GM23248 (cell line): Measurements from ENCODE around the gene SCGN. TPM values are rescaled to one million over a fixed set of nuclear protein-coding genes. Genes with fewer than 3 reads are reported as not detected.

Experiments
- DNase-seq: peaks from one replicate; pipeline ENCODE4 v3.0.0-alpha.2; 2015
- H2AFZ ChIP-seq: fragments of 200-600 bp; sonication (generic); 2 replicates; pipeline ENCODE4 v1.6.1; 2016; ENCODE audit warnings: antibody characterized with exemption
- H3F3A ChIP-seq: fragments of 200-600 bp; sonication (generic); 2 replicates; pipeline ENCODE4 v1.6.1; 2016; ENCODE audit warnings: mild to moderate bottlenecking, antibody characterized with exemption, mixed run types; ENCODE audit not compliant: insufficient read depth
- H3K27ac ChIP-seq: fragments of 200-600 bp; sonication (generic); 2 replicates; pipeline ENCODE4 v1.5.1; 2016; ENCODE audit warnings: mild to moderate bottlenecking
- H3K27me3 ChIP-seq: fragments of 200-600 bp; sonication (generic); replicated peaks from 2 replicates; pipeline ENCODE4 v1.6.1; 2016; ENCODE audit warnings: mild to moderate bottlenecking; ENCODE audit not compliant: insufficient read depth
- H3K36me3 ChIP-seq: fragments of 200-600 bp; sonication (generic); 2 replicates; pipeline ENCODE4 v1.6.1; 2016; ENCODE audit warnings: low read depth, mild to moderate bottlenecking
- H3K4me1 ChIP-seq: fragments of 200-600 bp; sonication (generic); 2 replicates; pipeline ENCODE4 v1.6.1; 2016; ENCODE audit warnings: mild to moderate bottlenecking; ENCODE audit not compliant: insufficient read depth
- H3K4me2 ChIP-seq: fragments of 200-600 bp; sonication (generic); one replicate; pipeline ENCODE4 v1.6.1; 2016; ENCODE audit warnings: mild to moderate bottlenecking; ENCODE audit not compliant: unreplicated experiment
- H3K4me3 ChIP-seq: fragments of 200-600 bp; sonication (generic); 2 replicates; pipeline ENCODE4 v1.5.1; 2016; ENCODE audit warnings: mild to moderate bottlenecking
- H3K79me2 ChIP-seq: fragments of 200-600 bp; sonication (generic); 2 replicates; pipeline ENCODE4 v1.6.1; 2016; ENCODE audit warnings: mild to moderate bottlenecking; ENCODE audit not compliant: insufficient read depth
- H3K9ac ChIP-seq: fragments of 200-600 bp; sonication (generic); 2 replicates; pipeline ENCODE4 v1.6.1; 2016; ENCODE audit warnings: mild to moderate bottlenecking
- H3K9me2 ChIP-seq: fragments of 200-600 bp; sonication (generic); 2 replicates; pipeline ENCODE4 v1.6.1; 2016; ENCODE audit warnings: mixed run types, mild to moderate bottlenecking, moderate library complexity; ENCODE audit not compliant: insufficient read depth
- H3K9me3 ChIP-seq: fragments of 200-600 bp; sonication (generic); one replicate; pipeline ENCODE4 v1.6.1; 2017; ENCODE audit warnings: low read depth
- H4K20me1 ChIP-seq: fragments of 200-600 bp; sonication (generic); 2 replicates; pipeline ENCODE4 v1.6.0; 2016; ENCODE audit not compliant: insufficient read depth
- EZH2 ChIP-seq: fragments of 200-600 bp; sonication (generic); IDR thresholded peaks from 2 replicates; pipeline ENCODE4 v1.6.1; 2018; ENCODE audit warnings: antibody characterized with exemption, mild to moderate bottlenecking; ENCODE audit not compliant: insufficient read depth, poor library complexity, severe bottlenecking
- EZH2phosphoT487 ChIP-seq: fragments of 200-600 bp; sonication (generic); IDR thresholded peaks from 2 replicates; pipeline ENCODE4 v1.6.1; 2018; ENCODE audit warnings: antibody characterized with exemption, moderate library complexity, mild to moderate bottlenecking, low read depth; ENCODE audit not compliant: insufficient read depth
- WGBS, 2 experiments: methylation state at CpG; one replicate each; pipeline ENCODE4 v1.1.6; 2015 to 2017; ENCODE audit warnings: low lambda C conversion rate in 2 of 2, low coverage in 1 of 2; ENCODE audit errors: missing lambda C conversion rate in 2 of 2; 5-methylcytosine and 5-hydroxymethylcytosine counted together
- in situ Hi-C: fragments of 300-500 bp; cut with MboI; formaldehyde crosslinking; loops from 2 replicates; pipeline ENCODE4 v1.15.0; 2020
- polyA plus RNA-seq: library from polyadenylated mRNA; unstranded; fragments of >200 nt; fragmentation: Nextera tagmentation; extraction: Ambion mirVana; gene quantifications from 2 replicates; pipeline ENCODE4 v1.2.1, GENCODE V29; 2016
- total RNA-seq: library from RNA; depleted of rRNA; stranded (reverse); fragments of >200 nt; shearing (Covaris generic); gene quantifications from 2 replicates; pipeline ENCODE4 v1.2.3, GENCODE V29; 2014

The SCGN gene
- total and polyA plus RNA-seq, 2 experiments from 2014 or later: not detected

DNA sequence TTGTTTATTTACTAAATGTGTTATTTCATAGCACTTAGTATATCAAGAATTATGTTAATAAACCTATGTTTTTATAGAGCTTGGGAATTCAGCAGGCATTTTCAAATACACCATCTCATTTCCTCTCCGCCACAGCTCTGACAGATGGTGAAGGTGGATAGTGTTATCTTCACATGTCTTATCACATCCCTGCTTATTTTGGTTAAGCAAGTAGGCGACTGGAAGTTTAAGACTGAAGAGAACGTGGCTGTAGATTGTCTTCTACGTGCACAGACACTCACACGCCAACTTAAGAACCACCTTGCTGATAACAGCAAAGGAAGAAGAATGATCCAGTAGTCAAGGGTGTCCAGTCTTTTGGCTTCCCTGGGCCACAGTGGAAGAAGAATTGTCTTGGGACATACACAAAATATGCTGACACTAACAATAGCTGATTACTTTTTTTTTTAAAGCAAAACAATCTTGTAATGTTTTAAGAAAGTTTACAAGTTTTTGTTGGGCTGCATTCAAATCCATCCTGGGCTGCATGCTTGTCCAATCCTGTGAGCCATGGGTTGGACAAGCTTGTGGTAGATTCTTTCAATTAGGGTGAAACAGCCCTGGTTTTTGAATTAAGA lies 43.3 kb upstream of the SCGN start:
- H2AFZ ChIP-seq: no peak overlapping the region
- H3F3A ChIP-seq: no peaks in the 10 kb centered on the region
- in situ Hi-C loops: loop anchor here (25.0 kb wide), 1 partner anchor 746 kb away; no protein-coding TSS in a partner anchor
- H3K9me3 ChIP-seq: no peaks in the 10 kb centered on the region
- no peak for DNase-seq
- no peak overlapping the region for H3K9ac ChIP-seq
- TF ChIP-seq EZH2phosphoT487: no peak
- TF ChIP-seq EZH2: no peak
- WGBS, 2 experiments: 88 to 91% methylated on average over 5 of the region's 5 CpGs
- no peaks in the 10 kb centered on the region for H3K9me2 ChIP-seq
- no peaks in the 10 kb centered on the region for H3K27me3 ChIP-seq
- H3K27ac ChIP-seq: no peak overlapping the region
- H3K4me2 ChIP-seq: no peak overlapping the region
- H3K4me3 ChIP-seq: no peak overlapping the region
- no peaks in the 10 kb centered on the region for H4K20me1 ChIP-seq
- H3K4me1 ChIP-seq: no peaks in the 10 kb centered on the region
- H3K36me3 ChIP-seq: no peaks in the 10 kb centered on the region
- H3K79me2 ChIP-seq: no peaks in the 10 kb centered on the region

DNA sequence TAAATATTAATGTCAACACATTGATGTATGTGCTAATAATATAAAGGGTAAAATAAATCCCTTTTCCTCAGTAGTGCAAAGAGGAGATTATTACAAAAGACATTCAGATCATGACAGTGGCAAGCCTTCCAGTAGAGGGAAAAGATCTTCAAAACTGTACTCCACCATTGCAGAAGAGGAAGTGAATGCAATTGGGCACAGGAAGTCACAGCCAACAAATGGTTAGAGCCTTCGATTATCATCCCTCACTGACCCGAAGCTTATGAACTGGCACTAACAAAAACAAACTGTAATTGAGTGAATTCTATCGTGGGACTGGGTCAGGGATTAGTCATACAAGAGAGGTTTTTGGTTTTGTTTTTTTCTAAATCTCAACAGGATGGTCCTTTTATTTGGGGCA lies 39.3 kb upstream of the SCGN start:
- Histone ChIP-seq H3K27me3 (no peaks in the 10 kb centered on the region), H3K36me3 (no peaks in the 10 kb centered on the region), H3F3A (no peaks in the 10 kb centered on the region), H2AFZ (no peak overlapping the region), H3K4me2 (no peak overlapping the region), H3K4me3 (no peak overlapping the region), H3K9ac (no peak overlapping the region), H3K4me1 (no peaks in the 10 kb centered on the region), H3K9me2 (no peaks in the 10 kb centered on the region), H3K79me2 (no peaks in the 10 kb centered on the region), H3K27ac (no peak overlapping the region), H3K9me3 (no peaks in the 10 kb centered on the region), H4K20me1 (no peaks in the 10 kb centered on the region)
- in situ Hi-C loops: loop anchor here (25.0 kb wide), 1 partner anchor 750 kb away; no protein-coding TSS in a partner anchor
- DNase-seq: no peak
- 84 to 91% methylated on average over 3 of the region's 3 CpGs for WGBS, 2 experiments
- TF ChIP-seq EZH2phosphoT487 (no peak), EZH2 (no peak)

GRCh38 chr6:25613415-25613814 lies 38.6 kb upstream of the SCGN start:
- TF ChIP-seq EZH2 (no peak), EZH2phosphoT487 (no peak)
- no peaks in the 10 kb centered on the region for H3F3A ChIP-seq
- no peak overlapping the region for H3K4me2 ChIP-seq
- no peaks in the 10 kb centered on the region for H4K20me1 ChIP-seq
- in situ Hi-C loops: loop anchor here (25.0 kb wide), 1 partner anchor 751 kb away; no protein-coding TSS in a partner anchor
- H2AFZ ChIP-seq: no peak overlapping the region
- no peaks in the 10 kb centered on the region for H3K9me3 ChIP-seq
- no peaks in the 10 kb centered on the region for H3K36me3 ChIP-seq
- H3K27ac ChIP-seq: no peak overlapping the region
- WGBS, 2 experiments: 98 to 100% methylated on average over 1 of the region's 1 CpG
- no peaks in the 10 kb centered on the region for H3K4me1 ChIP-seq
- no peak for DNase-seq
- H3K9ac ChIP-seq: no peak overlapping the region
- no peaks in the 10 kb centered on the region for H3K9me2 ChIP-seq
- H3K79me2 ChIP-seq: no peaks in the 10 kb centered on the region
- H3K27me3 ChIP-seq: no peaks in the 10 kb centered on the region
- no peak overlapping the region for H3K4me3 ChIP-seq

DNA sequence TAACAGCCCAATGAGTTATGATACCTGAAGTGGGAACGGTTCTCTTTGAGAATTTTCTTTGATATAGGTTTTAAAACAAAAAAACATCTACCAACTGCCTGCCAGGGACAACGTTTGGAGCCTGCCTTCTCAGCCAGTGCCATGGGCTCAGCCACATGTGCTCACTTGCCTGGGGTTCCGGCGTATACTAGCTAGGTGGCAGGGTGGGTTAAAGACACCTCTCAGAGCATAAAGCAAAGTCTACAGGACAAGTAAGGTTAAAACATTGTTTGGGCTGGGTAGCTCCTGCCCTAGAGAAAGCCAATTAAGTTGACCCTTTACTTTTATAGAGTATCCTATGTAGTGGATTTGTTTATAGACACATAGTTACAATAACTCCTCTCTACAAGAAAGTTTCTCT lies 38.0 kb upstream of the SCGN start:
- in situ Hi-C loops: loop anchor here (25.0 kb wide), 1 partner anchor 752 kb away; no protein-coding TSS in a partner anchor

More for the DNA sequence above, 38.0 kb upstream of the SCGN start:
- Histone ChIP-seq H3K4me3 (no peak overlapping the region), H3K79me2 (no peaks in the 10 kb centered on the region), H3K36me3 (no peaks in the 10 kb centered on the region), H3K27me3 (no peaks in the 10 kb centered on the region), H2AFZ (no peak overlapping the region), H3K9me2 (no peaks in the 10 kb centered on the region), H3K4me1 (no peaks in the 10 kb centered on the region), H3K27ac (no peak overlapping the region), H3K4me2 (no peak overlapping the region), H3K9ac (no peak overlapping the region), H3K9me3 (no peaks in the 10 kb centered on the region), H4K20me1 (no peaks in the 10 kb centered on the region), H3F3A (no peaks in the 10 kb centered on the region)
- WGBS, 2 experiments: 65 to 68% methylated on average over 4 of the region's 4 CpGs
- DNase-seq: no peak
- no peak for TF ChIP-seq EZH2
- no peak for TF ChIP-seq EZH2phosphoT487
